Measurements from ENCODE around the gene OSBPL8.
"Not testable (repeated sequence)": the region's sequence is repeated elsewhere in the genome, so short reads cannot be mapped to it uniquely, and the experiment has no call there.

The OSBPL8 gene

DNA sequence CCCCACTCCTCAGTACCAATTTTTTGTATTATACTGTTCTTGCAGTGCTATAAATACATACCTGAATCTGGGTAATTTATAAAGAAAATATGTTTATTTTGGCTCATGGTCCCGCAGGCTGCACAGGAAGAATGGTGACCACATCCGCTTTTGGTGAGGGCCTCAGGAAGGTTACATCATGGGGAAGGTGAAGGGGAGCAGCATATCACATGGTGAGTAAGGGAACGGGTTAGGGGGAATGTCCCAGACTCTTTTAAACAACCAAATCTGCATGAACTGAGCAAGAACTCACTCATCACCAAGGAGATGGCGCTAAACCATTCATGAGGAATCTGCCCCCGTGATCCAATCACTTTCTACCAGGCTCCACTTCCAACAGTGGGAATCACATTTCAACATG lies 40.0 kb downstream of the OSBPL8 start:
- H3K27ac ChIP-seq (ENCODE audit: low read depth, low read length, poor library complexity, severe bottlenecking) = no peak overlapping the region
- H2AFZ ChIP-seq (ENCODE audit: low read length) = no peak overlapping the region
- H3K9ac ChIP-seq (ENCODE audit: low read length) = no peak overlapping the region
- H3K9me2 ChIP-seq (ENCODE audit: low read depth, low read length) = no peaks in the 10 kb centered on the region
- TF ChIP-seq, protein P1, sequence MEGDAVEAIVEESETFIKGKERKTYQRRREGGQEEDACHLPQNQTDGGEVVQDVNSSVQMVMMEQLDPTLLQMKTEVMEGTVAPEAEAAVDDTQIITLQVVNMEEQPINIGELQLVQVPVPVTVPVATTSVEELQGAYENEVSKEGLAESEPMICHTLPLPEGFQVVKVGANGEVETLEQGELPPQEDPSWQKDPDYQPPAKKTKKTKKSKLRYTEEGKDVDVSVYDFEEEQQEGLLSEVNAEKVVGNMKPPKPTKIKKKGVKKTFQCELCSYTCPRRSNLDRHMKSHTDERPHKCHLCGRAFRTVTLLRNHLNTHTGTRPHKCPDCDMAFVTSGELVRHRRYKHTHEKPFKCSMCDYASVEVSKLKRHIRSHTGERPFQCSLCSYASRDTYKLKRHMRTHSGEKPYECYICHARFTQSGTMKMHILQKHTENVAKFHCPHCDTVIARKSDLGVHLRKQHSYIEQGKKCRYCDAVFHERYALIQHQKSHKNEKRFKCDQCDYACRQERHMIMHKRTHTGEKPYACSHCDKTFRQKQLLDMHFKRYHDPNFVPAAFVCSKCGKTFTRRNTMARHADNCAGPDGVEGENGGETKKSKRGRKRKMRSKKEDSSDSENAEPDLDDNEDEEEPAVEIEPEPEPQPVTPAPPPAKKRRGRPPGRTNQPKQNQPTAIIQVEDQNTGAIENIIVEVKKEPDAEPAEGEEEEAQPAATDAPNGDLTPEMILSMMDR (IDR thresholded peaks at IDR 0.05; ENCODE audit: low read length) = no peak
- TF ChIP-seq EZH2 (IDR thresholded peaks at IDR 0.05; ENCODE audit: borderline replicate concordance, low read length) = no peak
- no peaks in the 10 kb centered on the region for H4K20me1 ChIP-seq (ENCODE audit: insufficient read depth, low read length)
- H3K79me2 ChIP-seq (ENCODE audit: insufficient read depth, low read length) = peaks cover 10% of the 10 kb centered on the region; the same call in 1 of the 2 replicates
- H3K4me2 ChIP-seq (ENCODE audit: low read length) = no peak overlapping the region
- peaks cover 12% of the 10 kb centered on the region for H3K4me1 ChIP-seq (ENCODE audit: insufficient read depth, low read length, severe bottlenecking)
- H3K4me3 ChIP-seq (ENCODE audit: low read depth, low read length, poor library complexity, severe bottlenecking) = no peak overlapping the region
- peaks cover 32% of the 10 kb centered on the region for H3K36me3 ChIP-seq (ENCODE audit: insufficient read depth, low read length)
- no peaks in the 10 kb centered on the region for H3K27me3 ChIP-seq (ENCODE audit: insufficient read depth, low read length)
- H3F3A ChIP-seq (ENCODE audit: insufficient read depth, low read length) = no peaks in the 10 kb centered on the region
- peaks cover 16% of the 10 kb centered on the region for H3K9me3 ChIP-seq (ENCODE audit: low read length)

DNA sequence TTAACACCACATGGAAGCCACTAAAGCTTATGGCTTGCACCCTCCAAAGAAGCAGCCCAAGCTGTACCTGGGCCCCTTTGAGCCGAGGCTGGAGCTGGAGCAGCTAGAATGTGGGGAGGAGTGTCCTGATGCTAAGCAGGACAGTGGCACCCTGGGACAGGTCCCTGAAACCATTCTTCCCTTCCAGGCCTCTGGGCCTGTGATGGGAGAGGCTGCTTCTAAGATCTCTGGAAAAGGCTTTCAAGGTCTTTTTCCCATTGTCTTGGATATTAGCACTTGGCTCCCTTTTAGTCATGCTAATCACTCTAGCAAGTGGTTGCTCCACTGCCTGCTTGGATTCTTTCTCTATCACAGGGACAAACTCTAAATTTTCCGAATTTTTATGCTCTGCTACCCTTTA lies 40.9 kb downstream of the OSBPL8 start:
- Histone ChIP-seq H3K9ac (ENCODE audit: low read length) (no peak overlapping the region), H3F3A (ENCODE audit: insufficient read depth, low read length) (no peaks in the 10 kb centered on the region), H3K9me2 (ENCODE audit: low read depth, low read length) (no peaks in the 10 kb centered on the region), H3K9me3 (ENCODE audit: low read length) (peaks cover 18% of the 10 kb centered on the region), H3K36me3 (ENCODE audit: insufficient read depth, low read length) (peaks cover 32% of the 10 kb centered on the region), H3K4me1 (ENCODE audit: insufficient read depth, low read length, severe bottlenecking) (peaks cover 12% of the 10 kb centered on the region), H4K20me1 (ENCODE audit: insufficient read depth, low read length) (no peaks in the 10 kb centered on the region), H3K27me3 (ENCODE audit: insufficient read depth, low read length) (no peaks in the 10 kb centered on the region), H3K4me3 (ENCODE audit: low read depth, low read length, poor library complexity, severe bottlenecking) (no peak overlapping the region), H3K79me2 (ENCODE audit: insufficient read depth, low read length) (peaks cover 10% of the 10 kb centered on the region; the same call in 1 of the 2 replicates), H3K27ac (ENCODE audit: low read depth, low read length, poor library complexity, severe bottlenecking) (no peak overlapping the region), H3K4me2 (ENCODE audit: low read length) (no peak overlapping the region), H2AFZ (ENCODE audit: low read length) (no peak overlapping the region)
- TF ChIP-seq, protein P1 (IDR thresholded peaks at IDR 0.05; ENCODE audit: low read length) = no peak
- no peak for TF ChIP-seq EZH2 (IDR thresholded peaks at IDR 0.05; ENCODE audit: borderline replicate concordance, low read length)

DNA sequence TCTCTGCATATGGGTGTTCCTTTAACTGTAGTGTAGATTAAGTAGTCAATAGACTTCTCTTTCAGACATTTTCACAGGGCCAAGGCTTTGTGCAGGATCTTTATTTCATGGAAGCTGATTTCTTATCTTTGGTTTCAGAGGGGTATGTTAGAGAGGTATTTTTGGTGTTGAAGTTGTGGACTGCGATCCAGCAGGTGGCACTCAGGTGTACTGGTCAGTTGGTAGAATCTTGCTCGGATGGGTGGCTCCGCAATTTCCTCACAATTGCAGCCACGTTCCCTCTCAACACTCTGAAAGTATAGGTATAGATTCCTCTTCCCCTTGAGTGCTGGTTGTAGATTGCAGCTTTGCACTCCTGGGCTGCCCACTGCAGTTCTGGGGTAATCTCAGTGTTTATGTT lies 44.3 kb downstream of the OSBPL8 start:
- H3F3A ChIP-seq (ENCODE audit: insufficient read depth, low read length) = no peaks in the 10 kb centered on the region
- peaks cover 10% of the 10 kb centered on the region; the same call in 1 of the 2 replicates for H3K36me3 ChIP-seq (ENCODE audit: insufficient read depth, low read length)
- H3K9ac ChIP-seq (ENCODE audit: low read length) = no peak overlapping the region
- no peaks in the 10 kb centered on the region for H3K79me2 ChIP-seq (ENCODE audit: insufficient read depth, low read length)
- peaks cover 15% of the 10 kb centered on the region for H3K9me3 ChIP-seq (ENCODE audit: low read length)
- TF ChIP-seq, protein P1 (IDR thresholded peaks at IDR 0.05; ENCODE audit: low read length) = no peak
- no peak for TF ChIP-seq EZH2 (IDR thresholded peaks at IDR 0.05; ENCODE audit: borderline replicate concordance, low read length)
- H3K9me2 ChIP-seq (ENCODE audit: low read depth, low read length) = no peaks in the 10 kb centered on the region
- peaks cover 23% of the 10 kb centered on the region for H3K4me1 ChIP-seq (ENCODE audit: insufficient read depth, low read length, severe bottlenecking)
- no peak overlapping the region for H2AFZ ChIP-seq (ENCODE audit: low read length)
- no peak overlapping the region for H3K4me2 ChIP-seq (ENCODE audit: low read length)
- H3K4me3 ChIP-seq (ENCODE audit: low read depth, low read length, poor library complexity, severe bottlenecking) = no peak overlapping the region
- no peaks in the 10 kb centered on the region for H3K27me3 ChIP-seq (ENCODE audit: insufficient read depth, low read length)
- H4K20me1 ChIP-seq (ENCODE audit: insufficient read depth, low read length) = no peaks in the 10 kb centered on the region
- H3K27ac ChIP-seq (ENCODE audit: low read depth, low read length, poor library complexity, severe bottlenecking) = no peak overlapping the region

DNA sequence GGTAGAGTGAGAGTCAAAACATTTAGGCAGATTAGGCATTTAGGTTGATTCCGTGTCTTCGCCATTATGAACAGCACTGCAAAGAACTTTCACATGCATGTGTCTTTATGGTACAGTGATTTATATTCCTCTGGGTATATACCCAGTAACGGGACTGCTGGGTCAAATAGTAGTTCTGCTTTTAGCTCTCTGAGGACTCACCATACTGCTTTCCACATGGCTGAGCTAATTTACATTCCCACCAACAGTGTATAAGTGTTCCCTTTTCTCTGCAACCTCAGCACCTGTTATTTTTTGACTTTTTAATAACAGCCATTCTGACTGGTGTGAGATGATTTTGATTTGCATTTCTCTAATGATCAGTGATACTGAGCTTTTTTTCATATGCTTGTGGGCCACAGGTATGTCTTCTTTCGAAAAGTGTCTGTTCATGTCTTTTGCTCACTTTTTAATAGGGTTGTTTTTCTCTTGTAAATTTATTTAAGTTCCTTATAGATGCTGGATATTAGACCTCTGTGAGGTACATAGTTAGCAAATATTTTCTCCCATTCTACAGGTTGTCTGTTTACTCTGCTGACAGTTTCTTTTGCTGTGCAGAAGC lies 48.4 kb downstream of the OSBPL8 start:
- H3K79me2 ChIP-seq (ENCODE audit: insufficient read depth, low read length); H3K9ac ChIP-seq (ENCODE audit: low read length); H3F3A ChIP-seq (ENCODE audit: insufficient read depth, low read length); H2AFZ ChIP-seq (ENCODE audit: low read length); H3K9me2 ChIP-seq (ENCODE audit: low read depth, low read length); H3K4me3 ChIP-seq (ENCODE audit: low read depth, low read length, poor library complexity, severe bottlenecking); H4K20me1 ChIP-seq (ENCODE audit: insufficient read depth, low read length); H3K27me3 ChIP-seq (ENCODE audit: insufficient read depth, low read length); H3K36me3 ChIP-seq (ENCODE audit: insufficient read depth, low read length): not testable (repeated sequence)
- H3K27ac ChIP-seq (ENCODE audit: low read depth, low read length, poor library complexity, severe bottlenecking) = peak overlapping the region; percentile 82
- 0 out of 2 replicates have a peak overlapping the region, but pooled peaks have one; percentile 6 for H3K4me2 ChIP-seq (ENCODE audit: low read length)
- H3K4me1 ChIP-seq (ENCODE audit: insufficient read depth, low read length, severe bottlenecking) = peaks cover 13% of the 10 kb centered on the region
- H3K9me3 ChIP-seq (ENCODE audit: low read length) = peaks cover 18% of the 10 kb centered on the region
